SJSA1 (cell line): ENCODE data around the gene KCNJ10. TPM values are rescaled to one million over a fixed set of nuclear protein-coding genes. Genes with fewer than 3 reads are reported as not detected.

Source experiments
- DNase-seq, 2 experiments: peaks; one replicate each; pipeline ENCODE4 v3.0.0-alpha.2; 2015 to 2020; ENCODE audit warnings: low spot score in 2 of 2, low read depth in 1 of 2
- H3K27ac ChIP-seq: fragments of 250-450 bp; sonication (Bioruptor Pico); 2 replicates; pipeline ENCODE4 v1.5.1; 2020; ENCODE audit warnings: mild to moderate bottlenecking, moderate library complexity
- H3K27me3 ChIP-seq: fragments of 250-450 bp; sonication (Bioruptor Pico); replicated peaks from 2 replicates; pipeline ENCODE4 v1.5.1; 2020; ENCODE audit warnings: mild to moderate bottlenecking, moderate library complexity
- H3K36me3 ChIP-seq: fragments of 250-450 bp; sonication (Bioruptor Pico); 2 replicates; pipeline ENCODE4 v1.5.1; 2020; ENCODE audit warnings: mild to moderate bottlenecking
- H3K4me1 ChIP-seq: fragments of 250-450 bp; sonication (Bioruptor Pico); replicated peaks from 2 replicates; pipeline ENCODE4 v1.6.1; 2021; ENCODE audit warnings: mild to moderate bottlenecking
- H3K4me3 ChIP-seq: fragments of 250-450 bp; sonication (Bioruptor Pico); 2 replicates; pipeline ENCODE4 v1.5.1; 2020; ENCODE audit warnings: mild to moderate bottlenecking
- H3K9me3 ChIP-seq: fragments of 250-450 bp; sonication (Bioruptor Pico); replicated peaks from 2 replicates; pipeline ENCODE4 v1.5.1; 2020; ENCODE audit warnings: mild to moderate bottlenecking
- total RNA-seq: library from RNA; depleted of rRNA; stranded (reverse); fragments of >200 nt; shearing (Covaris generic); gene quantifications from 2 replicates; pipeline ENCODE4 v1.2.3, GENCODE V29; 2014

KCNJ10 gene
- total RNA-seq, 1 experiment from 2014 or later: not detected

DNA sequence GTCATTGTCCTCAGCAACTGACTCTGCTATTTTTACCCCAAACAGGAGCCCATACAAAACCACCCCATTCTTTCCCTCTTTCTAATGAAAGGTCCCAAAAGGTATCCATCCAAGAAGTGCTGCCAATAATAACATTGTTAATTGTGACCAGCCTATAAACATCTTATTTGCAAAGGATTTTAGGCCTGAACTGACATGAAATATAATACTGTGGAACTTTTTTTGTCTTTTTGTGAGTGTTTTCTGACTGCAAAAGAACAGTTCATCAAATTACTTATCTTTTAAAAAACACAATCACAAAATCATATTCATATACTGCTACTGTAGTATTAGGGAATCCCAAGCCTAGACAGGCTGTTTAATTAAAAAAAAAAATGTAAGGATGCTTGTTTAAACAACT, 41.5 kb downstream of the KCNJ10 start:
- no peak for DNase-seq
- H3K4me1 ChIP-seq: peaks cover 14% of the 10 kb centered on the region; the same call in 1 of the 2 replicates
- peaks cover under 1% of the 10 kb centered on the region for H3K27me3 ChIP-seq
- peaks cover 8% of the 10 kb centered on the region; the same call in 1 of the 2 replicates for H3K36me3 ChIP-seq
- H3K9me3 ChIP-seq: no peaks in the 10 kb centered on the region
- no peak overlapping the region for H3K27ac ChIP-seq
- no peak overlapping the region for H3K4me3 ChIP-seq

- H3K4me3 ChIP-seq: no peak overlapping the region
- H3K9me3 ChIP-seq: no peaks in the 10 kb centered on the region
- H3K27me3 ChIP-seq: no peaks in the 10 kb centered on the region; the same call in 1 of the 2 replicates
- no peak for DNase-seq
- peaks cover 4% of the 10 kb centered on the region; the same call in 1 of the 2 replicates for H3K36me3 ChIP-seq
- H3K27ac ChIP-seq: no peak overlapping the region
- H3K4me1 ChIP-seq: no peaks in the 10 kb centered on the region
Observed at GRCh38 chr1:160025314-160025713, 44.6 kb downstream of the KCNJ10 start.

DNA sequence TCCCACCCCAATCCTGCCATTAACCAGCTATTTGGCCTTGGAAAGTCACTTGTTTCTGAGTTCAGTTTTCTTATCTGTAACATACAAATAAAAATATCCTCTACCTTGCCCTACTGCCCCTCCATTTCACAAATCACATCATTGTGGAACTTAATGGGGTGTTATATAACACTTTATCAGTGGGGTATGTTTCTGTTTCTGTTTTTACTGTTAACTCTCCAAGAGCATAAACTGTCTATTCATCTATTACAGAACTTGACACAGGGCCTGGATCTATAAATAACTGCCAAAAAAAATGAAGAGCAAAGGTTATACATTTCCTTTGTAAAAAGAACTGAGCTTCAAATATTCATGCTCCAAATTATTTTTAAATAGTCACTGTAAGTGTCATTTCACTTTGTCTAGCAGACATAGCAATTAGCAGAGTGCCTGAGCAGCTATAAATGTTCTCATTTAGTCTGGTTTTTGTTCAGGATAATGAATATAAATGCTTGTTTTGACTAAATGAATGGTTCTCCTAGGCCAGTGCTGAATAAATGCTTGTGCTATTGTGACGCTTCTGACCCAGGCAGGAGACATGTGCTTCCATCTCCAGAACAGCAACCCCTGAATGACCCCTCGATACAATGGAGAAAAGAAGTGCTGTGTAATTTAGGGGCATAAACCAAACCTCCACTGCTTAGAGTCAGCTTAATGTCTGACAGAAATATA, 45.6 kb downstream of the KCNJ10 start:
- no peak for DNase-seq
- Histone ChIP-seq H3K36me3 (no peaks in the 10 kb centered on the region), H3K4me3 (no peak overlapping the region), H3K27ac (no peak overlapping the region), H3K4me1 (peaks cover under 1% of the 10 kb centered on the region), H3K9me3 (no peaks in the 10 kb centered on the region), H3K27me3 (no peaks in the 10 kb centered on the region; the same call in 1 of the 2 replicates)

DNA sequence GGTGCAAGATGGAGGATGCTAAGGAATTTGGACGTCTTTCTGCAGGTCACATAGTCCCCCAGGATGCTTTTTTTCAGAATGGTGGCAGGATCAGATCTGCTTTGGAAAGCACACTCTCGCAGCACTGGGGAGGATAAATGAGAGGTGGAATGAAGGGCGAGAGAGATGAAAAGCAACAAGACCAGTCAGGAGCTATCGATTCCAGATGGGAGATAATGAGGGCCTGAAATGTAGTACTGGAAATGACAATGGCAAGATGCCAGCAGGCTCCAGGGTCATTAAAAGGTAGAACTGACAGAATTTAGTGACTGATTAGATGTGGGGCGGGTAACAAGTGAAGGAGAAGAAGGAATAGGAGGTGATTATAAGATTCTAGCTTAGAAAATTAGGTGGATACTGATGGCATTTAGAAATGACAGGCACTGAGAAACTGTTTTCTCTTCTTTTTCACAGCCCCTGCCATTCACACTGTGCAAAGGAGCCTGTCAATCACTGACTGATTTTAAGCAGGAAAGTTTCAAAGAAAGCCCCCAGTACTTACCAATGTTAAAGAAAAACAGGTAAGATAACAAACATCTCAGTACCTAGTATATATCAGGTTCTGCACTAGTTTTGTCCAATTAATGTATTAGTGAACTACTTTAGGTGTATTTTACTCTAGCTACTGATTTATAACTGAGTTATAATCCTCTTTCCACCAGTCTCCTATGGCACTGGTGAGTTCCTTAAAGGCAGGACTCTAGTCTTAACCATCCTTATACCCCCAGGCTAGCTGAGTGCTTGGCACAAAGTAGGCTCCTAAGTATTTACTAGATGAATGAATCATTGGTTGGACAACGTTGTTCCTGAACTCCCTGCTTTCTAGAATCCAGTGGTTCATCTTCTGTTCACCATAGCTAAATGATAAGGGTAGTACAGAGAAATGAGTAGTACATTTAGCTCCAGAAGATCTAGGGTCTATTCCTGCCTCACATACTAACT, 47.3 kb downstream of the KCNJ10 start:
- no peaks in the 10 kb centered on the region for H3K36me3 ChIP-seq
- H3K4me1 ChIP-seq: peaks cover 9% of the 10 kb centered on the region
- no peaks in the 10 kb centered on the region; the same call in 1 of the 2 replicates for H3K27me3 ChIP-seq
- no peaks in the 10 kb centered on the region for H3K9me3 ChIP-seq
- H3K4me3 ChIP-seq: no peak overlapping the region
- no peak for DNase-seq
- H3K27ac ChIP-seq: no peak overlapping the region

- H3K27me3 ChIP-seq: no peaks in the 10 kb centered on the region; the same call in none of the 2 replicates
- no peak overlapping the region for H3K27ac ChIP-seq
- no peaks in the 10 kb centered on the region for H3K36me3 ChIP-seq
- peaks cover 9% of the 10 kb centered on the region for H3K4me1 ChIP-seq
- no peak for DNase-seq
- H3K4me3 ChIP-seq: no peak overlapping the region
- no peaks in the 10 kb centered on the region for H3K9me3 ChIP-seq
Observed at GRCh38 chr1:160021376-160022074, 48.4 kb downstream of the KCNJ10 start.

DNA sequence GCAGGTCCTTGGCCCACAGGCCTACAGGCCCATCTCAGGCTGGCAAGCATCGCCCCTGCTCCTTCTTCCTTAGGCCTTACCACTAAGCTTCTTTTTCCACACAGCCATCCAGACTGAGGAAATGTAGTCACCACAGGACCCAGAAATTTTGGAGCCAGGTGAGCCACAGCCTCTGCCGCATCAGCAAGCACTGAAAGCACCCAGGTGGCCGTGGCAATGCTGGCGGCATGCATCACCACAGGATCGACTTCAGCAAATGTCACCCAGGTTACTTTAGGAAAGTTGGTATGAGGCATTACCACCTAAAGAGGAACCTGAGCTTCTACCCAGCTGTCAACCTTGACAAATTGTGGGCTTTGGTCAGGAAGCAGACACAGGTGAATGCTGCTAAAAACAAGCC, 49.8 kb downstream of the KCNJ10 start:
- Histone ChIP-seq H3K36me3 (no peaks in the 10 kb centered on the region), H3K4me3 (no peak overlapping the region), H3K9me3 (no peaks in the 10 kb centered on the region), H3K27ac (no peak overlapping the region), H3K4me1 (peaks cover 9% of the 10 kb centered on the region), H3K27me3 (no peaks in the 10 kb centered on the region; the same call in none of the 2 replicates)
- DNase-seq: no peak

DNA sequence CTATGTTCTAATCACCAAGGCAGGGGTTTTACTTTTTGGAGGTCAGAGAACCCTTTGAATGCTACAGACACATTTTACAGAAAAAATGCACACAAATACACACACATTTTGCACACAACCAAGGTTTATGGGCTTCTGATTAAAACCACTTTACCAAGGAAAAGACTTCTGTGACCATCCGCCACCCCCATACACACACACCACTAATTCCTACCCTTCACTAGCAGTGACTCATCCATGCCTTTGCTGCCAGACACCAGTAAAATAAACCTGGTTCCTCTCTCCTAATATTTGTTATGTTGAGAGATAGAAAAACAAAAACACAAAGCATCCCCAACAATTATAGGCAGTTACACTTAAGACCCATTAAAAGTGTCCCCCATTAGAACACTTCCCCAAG, 51.1 kb downstream of the KCNJ10 start:
- H3K9me3 ChIP-seq: no peaks in the 10 kb centered on the region
- DNase-seq: peak in 1 of 2 experiments; percentile 26
- H3K27me3 ChIP-seq: peaks cover 5% of the 10 kb centered on the region
- no peaks in the 10 kb centered on the region for H3K36me3 ChIP-seq
- H3K4me3 ChIP-seq: no peak overlapping the region
- H3K4me1 ChIP-seq: peaks cover 9% of the 10 kb centered on the region
- H3K27ac ChIP-seq: no peak overlapping the region

GRCh38 chr1:160018347-160018746, 51.6 kb downstream of the KCNJ10 start:
- peaks cover 8% of the 10 kb centered on the region for H3K27me3 ChIP-seq
- H3K4me3 ChIP-seq: no peak overlapping the region
- H3K4me1 ChIP-seq: peaks cover 9% of the 10 kb centered on the region
- H3K9me3 ChIP-seq: no peaks in the 10 kb centered on the region
- DNase-seq: no peak
- no peaks in the 10 kb centered on the region for H3K36me3 ChIP-seq
- H3K27ac ChIP-seq: no peak overlapping the region

- DNase-seq: no peak
- H3K27ac ChIP-seq: no peak overlapping the region
- H3K27me3 ChIP-seq: peaks cover 16% of the 10 kb centered on the region
- peaks cover 9% of the 10 kb centered on the region for H3K4me1 ChIP-seq
- H3K36me3 ChIP-seq: no peaks in the 10 kb centered on the region
- no peaks in the 10 kb centered on the region for H3K9me3 ChIP-seq
- no peak overlapping the region for H3K4me3 ChIP-seq
Observed at GRCh38 chr1:160017592-160017991, 52.4 kb downstream of the KCNJ10 start.

DNA sequence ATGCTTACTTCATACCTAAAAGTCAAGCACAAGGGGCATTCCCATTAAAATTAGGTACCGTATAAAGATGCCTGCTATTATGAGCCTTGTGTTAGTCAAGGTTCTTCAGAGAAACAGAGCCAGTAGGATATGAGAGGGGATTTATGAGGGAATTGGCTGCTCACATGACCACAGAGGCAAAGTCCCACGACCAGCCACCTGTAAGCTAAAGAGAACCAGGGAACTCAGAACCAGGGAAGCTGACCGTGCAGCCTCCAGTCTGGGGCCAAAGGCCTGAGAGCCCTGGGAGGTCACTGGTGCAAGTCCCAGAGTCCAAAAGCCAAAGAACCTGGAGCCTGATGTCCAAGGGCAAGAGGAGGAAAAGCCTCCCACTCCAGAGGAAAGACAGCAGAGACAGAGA, 58.2 kb downstream of the KCNJ10 start:
- no peaks in the 10 kb centered on the region for H3K9me3 ChIP-seq
- DNase-seq: no peak
- H3K27me3 ChIP-seq: peaks cover 40% of the 10 kb centered on the region
- H3K36me3 ChIP-seq: no peaks in the 10 kb centered on the region
- no peak overlapping the region for H3K4me3 ChIP-seq
- H3K4me1 ChIP-seq: no peaks in the 10 kb centered on the region
- no peak overlapping the region for H3K27ac ChIP-seq

DNA sequence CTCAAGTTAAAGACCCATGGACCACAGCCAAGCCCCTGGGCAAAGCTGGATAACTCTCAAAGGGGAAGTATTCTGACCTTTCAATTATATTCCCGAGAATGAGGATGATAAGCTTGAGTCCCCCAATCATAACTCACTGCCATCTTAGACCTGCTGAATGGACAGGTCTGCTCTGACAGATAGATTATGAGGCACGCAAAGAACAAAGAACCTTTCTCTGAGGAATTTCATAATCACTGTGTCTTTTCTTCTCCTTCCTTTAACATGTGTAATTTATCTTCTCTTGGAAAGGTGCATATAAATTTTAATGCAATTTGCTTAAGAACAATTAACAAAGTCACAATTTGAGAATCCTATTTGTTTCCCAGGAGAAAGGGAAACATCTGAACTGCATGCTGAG, 60.2 kb downstream of the KCNJ10 start:
- H3K9me3 ChIP-seq: no peaks in the 10 kb centered on the region
- no peak overlapping the region for H3K27ac ChIP-seq
- H3K4me3 ChIP-seq: no peak overlapping the region
- no peak for DNase-seq
- H3K36me3 ChIP-seq: no peaks in the 10 kb centered on the region
- peaks cover 40% of the 10 kb centered on the region for H3K27me3 ChIP-seq
- H3K4me1 ChIP-seq: no peaks in the 10 kb centered on the region

DNA sequence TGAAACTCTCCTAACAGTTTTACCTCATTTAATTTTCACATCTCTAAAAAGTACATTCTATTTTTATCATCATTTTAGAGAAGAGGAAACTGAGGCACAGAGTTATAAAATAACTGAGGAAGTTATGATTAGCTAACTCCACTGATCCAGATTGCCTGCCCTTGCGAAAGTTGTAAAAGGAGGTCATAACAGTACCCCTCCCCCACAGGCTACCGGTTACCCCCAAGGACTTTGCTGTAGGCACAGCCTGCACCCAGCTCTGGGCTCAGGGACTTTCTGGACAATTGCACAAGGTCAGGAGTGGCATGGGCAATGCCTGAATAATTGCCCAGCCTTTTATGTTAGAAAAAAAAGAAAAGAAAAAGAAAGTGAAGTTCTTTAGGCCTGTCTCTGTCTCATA, 60.9 kb downstream of the KCNJ10 start:
- Histone ChIP-seq H3K36me3 (no peaks in the 10 kb centered on the region), H3K4me3 (no peak overlapping the region), H3K4me1 (no peaks in the 10 kb centered on the region), H3K27ac (no peak overlapping the region), H3K27me3 (peaks cover 38% of the 10 kb centered on the region), H3K9me3 (no peaks in the 10 kb centered on the region)
- DNase-seq: no peak

DNA sequence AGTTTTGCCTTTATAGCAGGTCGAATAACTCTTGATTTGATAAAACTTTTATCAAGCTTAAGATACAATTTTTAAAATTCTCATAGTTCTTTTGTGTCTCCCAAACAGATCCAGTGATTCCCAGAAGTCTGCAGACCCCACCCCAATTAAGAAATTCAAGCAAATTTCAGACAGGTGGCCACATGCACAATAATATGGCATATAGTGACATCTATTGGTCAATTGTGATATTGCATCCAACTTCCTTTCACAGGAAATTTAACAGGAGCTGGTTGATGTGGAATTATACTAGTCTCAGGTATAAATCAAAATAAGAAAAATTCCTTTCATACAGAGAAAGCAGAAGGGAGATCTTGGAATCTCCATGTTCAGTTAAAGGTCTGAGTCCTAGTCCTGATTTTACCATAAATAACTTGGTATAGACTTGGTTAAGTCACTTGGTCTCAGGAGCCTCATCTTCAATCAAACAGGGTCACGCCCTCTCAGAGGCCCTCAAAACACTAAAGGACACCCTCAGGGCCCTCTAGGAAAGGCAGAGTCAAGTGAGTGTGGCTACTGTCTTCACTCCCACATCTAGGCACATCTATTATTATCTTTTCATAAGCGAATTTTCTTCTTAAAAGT, 62.3 kb downstream of the KCNJ10 start:
- Histone ChIP-seq H3K4me1 (no peaks in the 10 kb centered on the region), H3K27ac (no peak overlapping the region), H3K4me3 (no peak overlapping the region), H3K36me3 (no peaks in the 10 kb centered on the region), H3K27me3 (peaks cover 26% of the 10 kb centered on the region), H3K9me3 (no peaks in the 10 kb centered on the region)
- DNase-seq: peak in 1 of 2 experiments; percentile 36
